Measurements from ENCODE around the gene AKR1B1. TPM values are rescaled to one million over a fixed set of nuclear protein-coding genes. Genes with fewer than 3 reads are reported as not detected.

The AKR1B1 gene
- total RNA-seq, 4 donors from 2014 or later: 17.8 to 47.5 (median 31.0) TPM

- no peak overlapping the region for H3K4me3 ChIP-seq
- H3K27ac ChIP-seq: no peak overlapping the region
- DNase-seq: no peak
- no peaks in the 10 kb centered on the region for H3K36me3 ChIP-seq
- no peaks in the 10 kb centered on the region for H3K27me3 ChIP-seq
- H3K9me3 ChIP-seq: no peaks in the 10 kb centered on the region
- 18 to 41% methylated on average over 2 of the region's 2 CpGs for whole genome bisulfite sequencing, 2 donors
- H3K4me1 ChIP-seq: no peaks in the 10 kb centered on the region
- intact Hi-C loops (cut with DNase I): no loop called here
- TF ChIP-seq CTCF (IDR thresholded peaks at IDR 0.05) (no peak), POLR2A (IDR thresholded peaks at IDR 0.05) (no peak)
Observed at GRCh38 chr7:134406431-134406830, 52.5 kb downstream of the AKR1B1 start.

GRCh38 chr7:134405299-134405698 is 53.6 kb downstream of the AKR1B1 start:
- Histone ChIP-seq H3K36me3 (no peaks in the 10 kb centered on the region), H3K4me1 (no peaks in the 10 kb centered on the region), H3K27ac (no peak overlapping the region), H3K9me3 (no peaks in the 10 kb centered on the region), H3K27me3 (no peaks in the 10 kb centered on the region), H3K4me3 (no peak overlapping the region)
- 79 to 92% methylated on average over 2 to 3 of the region's 3 CpGs for WGBS, 2 donors
- no peak for TF ChIP-seq CTCF (IDR thresholded peaks at IDR 0.05)
- no peak for TF ChIP-seq POLR2A (IDR thresholded peaks at IDR 0.05)
- no peak for DNase-seq
- intact Hi-C loops (cut with DNase I): no loop called here

- TF ChIP-seq CTCF (IDR thresholded peaks at IDR 0.05) (no peak), POLR2A (IDR thresholded peaks at IDR 0.05) (no peak)
- DNase-seq: no peak
- no peak overlapping the region for H3K27ac ChIP-seq
- peaks cover 0 to 5% (median 0%) of the 10 kb centered on the region in 4 donors for H3K27me3 ChIP-seq
- H3K4me3 ChIP-seq: no peak overlapping the region
- 82 to 92% methylated on average over 1 of the region's 1 CpG for WGBS, 2 donors
- intact Hi-C loops (cut with DNase I): no loop called here
- no peaks in the 10 kb centered on the region for H3K4me1 ChIP-seq
- H3K9me3 ChIP-seq: no peaks in the 10 kb centered on the region
- H3K36me3 ChIP-seq: no peaks in the 10 kb centered on the region
Observed at GRCh38 chr7:134403062-134403461, 55.8 kb downstream of the AKR1B1 start.

GRCh38 chr7:134400859-134401258 is 58.0 kb downstream of the AKR1B1 start:
- intact Hi-C loops (cut with DNase I): no loop called here
- Histone ChIP-seq H3K9me3 (no peaks in the 10 kb centered on the region), H3K27ac (no peak overlapping the region), H3K4me1 (no peaks in the 10 kb centered on the region), H3K27me3 (peaks cover 0 to 5% (median 0%) of the 10 kb centered on the region in 4 donors), H3K4me3 (no peak overlapping the region), H3K36me3 (no peaks in the 10 kb centered on the region)
- no peak for DNase-seq
- WGBS, 2 donors: 75 to 85% methylated on average over 2 of the region's 2 CpGs
- TF ChIP-seq POLR2A (IDR thresholded peaks at IDR 0.05) (no peak), CTCF (IDR thresholded peaks at IDR 0.05) (no peak)

- Histone ChIP-seq H3K4me1 (no peaks in the 10 kb centered on the region), H3K27ac (no peak overlapping the region), H3K9me3 (no peaks in the 10 kb centered on the region), H3K36me3 (no peaks in the 10 kb centered on the region), H3K27me3 (peaks cover 0 to 5% (median 0%) of the 10 kb centered on the region in 4 donors), H3K4me3 (no peak overlapping the region)
- no peak for DNase-seq
- intact Hi-C loops (cut with DNase I): no loop called here
- 74 to 76% methylated on average over 5 of the region's 5 CpGs for WGBS, 2 donors
- no peak for TF ChIP-seq POLR2A (IDR thresholded peaks at IDR 0.05)
- no peak for TF ChIP-seq CTCF (IDR thresholded peaks at IDR 0.05)
Observed at GRCh38 chr7:134396031-134396430, 62.9 kb downstream of the AKR1B1 start.

Data from esophagus squamous epithelium (tissue), 5 donors.